H9 (cell line): Measurements from ENCODE around the gene ZNF816. TPM values are rescaled to one million over a fixed set of nuclear protein-coding genes. Genes with fewer than 3 reads are reported as not detected.

Source experiments
- DNase-seq: peaks from one replicate; pipeline ENCODE4 v3.0.0-alpha.2; 2017
- H2AFZ ChIP-seq: one replicate; pipeline ENCODE4 v1.6.1; 2013; ENCODE audit warnings: mild to moderate bottlenecking, low read length, control low read depth, moderate library complexity
- H2AK5ac ChIP-seq: 2 replicates; pipeline ENCODE4 v1.6.1; 2013; ENCODE audit warnings: low read length, control low read depth, mixed read lengths; ENCODE audit not compliant: insufficient read length
- H2BK120ac ChIP-seq: one replicate; pipeline ENCODE4 v1.6.1; 2013; ENCODE audit warnings: low read depth, mild to moderate bottlenecking, low read length, control low read depth, inconsistent platforms; ENCODE audit not compliant: poor library complexity, severe bottlenecking
- H2BK12ac ChIP-seq: 2 replicates; pipeline ENCODE4 v1.6.1; 2013; ENCODE audit warnings: low read length, control low read depth, mixed read lengths, low read depth; ENCODE audit not compliant: insufficient read length
- H2BK15ac ChIP-seq: 2 replicates; pipeline ENCODE4 v1.6.1; 2013; ENCODE audit warnings: low read depth, low read length, control low read depth
- H2BK20ac ChIP-seq: one replicate; pipeline ENCODE4 v1.6.1; 2013; ENCODE audit warnings: low read depth, mild to moderate bottlenecking, low read length, control low read depth, inconsistent platforms; ENCODE audit not compliant: poor library complexity, severe bottlenecking
- H2BK5ac ChIP-seq: 2 replicates; pipeline ENCODE4 v1.6.1; 2013; ENCODE audit warnings: low read length, control low read depth, mixed read lengths; ENCODE audit not compliant: insufficient read length
- H3K14ac ChIP-seq: 2 replicates; pipeline ENCODE4 v1.6.1; 2013; ENCODE audit warnings: low read length, control low read depth; ENCODE audit not compliant: insufficient read depth
- H3K18ac ChIP-seq: 2 replicates; pipeline ENCODE4 v1.6.1; 2013; ENCODE audit warnings: low read depth, mild to moderate bottlenecking, mixed read lengths, low read length, control low read depth; ENCODE audit not compliant: insufficient read length
- H3K23ac ChIP-seq: 2 replicates; pipeline ENCODE4 v1.6.1; 2013; ENCODE audit warnings: low read length, control low read depth, mixed read lengths, low read depth; ENCODE audit not compliant: insufficient read length
- H3K23me2 ChIP-seq: 2 replicates; pipeline ENCODE4 v1.6.1; 2013; ENCODE audit warnings: low read depth, mild to moderate bottlenecking, mixed read lengths, low read length, control low read depth; ENCODE audit not compliant: insufficient read length, poor library complexity, severe bottlenecking
- H3K27ac ChIP-seq: 2 replicates; pipeline ENCODE4 v1.5.1; 2013; ENCODE audit warnings: low read length, control low read depth, mixed read lengths, low read depth; ENCODE audit not compliant: insufficient read length
- H3K27me3 ChIP-seq: 2 replicates; pipeline ENCODE4 v1.6.1; 2013; ENCODE audit warnings: low read length, control low read depth, inconsistent platforms; ENCODE audit not compliant: insufficient read depth
- H3K4ac ChIP-seq: 2 replicates; pipeline ENCODE4 v1.6.1; 2013; ENCODE audit warnings: low read depth, mild to moderate bottlenecking, control low read depth, inconsistent platforms, low read length, moderate library complexity
- H3K4me1 ChIP-seq: 2 replicates; pipeline ENCODE4 v1.6.1; 2013; ENCODE audit warnings: low read length, control low read depth, inconsistent platforms; ENCODE audit not compliant: insufficient read depth
- H3K4me2 ChIP-seq: 2 replicates; pipeline ENCODE4 v1.6.1; 2013; ENCODE audit warnings: low read length, control low read depth, mixed read lengths; ENCODE audit not compliant: insufficient read length, insufficient read depth
- H3K56ac ChIP-seq: 2 replicates; pipeline ENCODE4 v1.6.1; 2013; ENCODE audit warnings: low read depth, mild to moderate bottlenecking, mixed read lengths, low read length, control low read depth; ENCODE audit not compliant: insufficient read length
- H3K79me1 ChIP-seq: 2 replicates; pipeline ENCODE4 v1.6.1; 2013; ENCODE audit warnings: low read depth, mild to moderate bottlenecking, moderate library complexity, low read length, control low read depth, inconsistent platforms; ENCODE audit not compliant: insufficient read depth, poor library complexity, severe bottlenecking
- H3K79me2 ChIP-seq: 2 replicates; pipeline ENCODE4 v1.6.1; 2013; ENCODE audit warnings: low read length, control low read depth, inconsistent platforms; ENCODE audit not compliant: insufficient read depth
- H3K9ac ChIP-seq: 2 replicates; pipeline ENCODE4 v1.6.1; 2013; ENCODE audit warnings: low read length, control low read depth, mixed read lengths; ENCODE audit not compliant: insufficient read length; ENCODE audit errors: extremely low read depth
- H3K9me3 ChIP-seq: one replicate; pipeline ENCODE4 v1.6.1; 2013; ENCODE audit warnings: low read depth, low read length, inconsistent platforms; ENCODE audit not compliant: control insufficient read depth
- H3T11ph ChIP-seq: one replicate; pipeline ENCODE4 v1.6.1; 2013; ENCODE audit warnings: mild to moderate bottlenecking, low read length, control low read depth, inconsistent platforms
- H4K20me1 ChIP-seq: one replicate; pipeline ENCODE4 v1.6.1; 2013; ENCODE audit not compliant: control insufficient read depth, insufficient read length, insufficient read depth
- H4K5ac ChIP-seq: 2 replicates; pipeline ENCODE4 v1.6.1; 2013; ENCODE audit warnings: low read depth, mild to moderate bottlenecking, mixed read lengths, low read length, control low read depth; ENCODE audit not compliant: insufficient read length
- H4K8ac ChIP-seq: replicated peaks from 2 replicates; pipeline ENCODE4 v1.6.1; 2013; ENCODE audit warnings: low read length, control low read depth, mixed read lengths, low read depth; ENCODE audit not compliant: insufficient read length
- H4K91ac ChIP-seq: 2 replicates; pipeline ENCODE4 v1.6.1; 2013; ENCODE audit warnings: low read depth, mild to moderate bottlenecking, moderate library complexity, mixed read lengths, low read length, control low read depth; ENCODE audit not compliant: insufficient read length
- H3K27ac Mint-ChIP-seq, 3 experiments: 2 replicates in 2 of 3; 3 replicates in 1 of 3; pipeline ENCODE4 v1.8.0; 2020 to 2021; ENCODE audit warnings: mixed read lengths in 3 of 3, mild to moderate bottlenecking in 1 of 3, moderate library complexity in 1 of 3
- H3K27me3 Mint-ChIP-seq: 2 replicates; pipeline ENCODE4 v1.8.0; 2021; ENCODE audit warnings: low read depth, mild to moderate bottlenecking, moderate library complexity, mixed read lengths
- H3K36me3 Mint-ChIP-seq, 3 experiments: 2 replicates in 2 of 3; 3 replicates in 1 of 3; pipeline ENCODE4 v1.8.0; 2020 to 2021; ENCODE audit warnings: low read depth in 3 of 3, mixed read lengths in 3 of 3; ENCODE audit not compliant: insufficient read depth in 1 of 3
- H3K4me1 Mint-ChIP-seq, 2 experiments: 2 replicates each; pipeline ENCODE4 v1.8.0; 2020; ENCODE audit warnings: mixed read lengths in 2 of 2
- H3K4me3 Mint-ChIP-seq, 2 experiments: 2 replicates in 1 of 2; 3 replicates in 1 of 2; pipeline ENCODE4 v1.8.0; 2020 to 2021; ENCODE audit warnings: mild to moderate bottlenecking in 2 of 2, mixed read lengths in 2 of 2, moderate library complexity in 1 of 2
- H3K9me3 Mint-ChIP-seq, 2 experiments: 2 replicates in 1 of 2; 3 replicates in 1 of 2; pipeline ENCODE4 v1.8.0; 2020; ENCODE audit warnings: mild to moderate bottlenecking in 2 of 2, mixed read lengths in 2 of 2, moderate library complexity in 1 of 2
- CTCF ChIP-seq: fragments of 200-600 bp; sonication (generic); conservative IDR thresholded peaks from 3 replicates; pipeline ENCODE4 v1.8.0; 2021; ENCODE audit warnings: antibody characterized with exemption, mild to moderate bottlenecking
- WGBS: extraction: QIAGEN DNeasy Blood & Tissue Kit; methylation state at CpG from one replicate; pipeline ENCODE4 v1.1.7; 2013; ENCODE audit warnings: missing lambda C conversion rate, low lambda C conversion rate, mixed read lengths; ENCODE audit not compliant: insufficient read length; ENCODE audit errors: extremely low coverage; 5-methylcytosine and 5-hydroxymethylcytosine counted together
- total RNA-seq: library from RNA; stranded (reverse); gene quantifications from 2 replicates; pipeline ENCODE4 v1.2.1, GENCODE V29; 2021

ZNF816 gene
- total RNA-seq, 1 experiment from 2014 or later, result 15.1 TPM

- no peak overlapping the region for H4K8ac ChIP-seq
- no peak overlapping the region for H2BK20ac ChIP-seq
- H3K9ac ChIP-seq, result no peak overlapping the region
- H3K4me1 ChIP-seq, result no peaks in the 10 kb centered on the region
- no peak overlapping the region for H2AK5ac ChIP-seq
- peaks cover 10% of the 10 kb centered on the region for H3K23me2 ChIP-seq
- peak overlapping the region in 1 of 2 experiments; percentile 48; a peak in 2 of 5 replicates for H3K4me3 Mint-ChIP-seq
- no peak overlapping the region for H2BK15ac ChIP-seq
- H3K27me3 ChIP-seq, result peaks cover 4% of the 10 kb centered on the region; the same call in 1 of the 2 replicates
- WGBS, result no CpG with 5 or more reads among the region's 9 CpGs
- H3K9me3 Mint-ChIP-seq, result 0 out of 5 replicates have a peak, but pooled peaks cover 2 to 6% of the 10 kb centered on the region in 2 experiments
- peaks cover 15 to 18% of the 10 kb centered on the region in 2 experiments for H3K4me1 Mint-ChIP-seq
- H3K14ac ChIP-seq, result no peak overlapping the region
- H3K36me3 Mint-ChIP-seq, result no peaks in the 10 kb centered on the region
- H3K79me1 ChIP-seq, result no peaks in the 10 kb centered on the region
- no peak overlapping the region for H2AFZ ChIP-seq
- no peak for TF ChIP-seq CTCF
- H3K27me3 Mint-ChIP-seq, result peaks cover 60% of the 10 kb centered on the region
- no peak overlapping the region for H3K4ac ChIP-seq
- no peak overlapping the region for H2BK12ac ChIP-seq
- no peak overlapping the region for H3K18ac ChIP-seq
- H3K4me2 ChIP-seq, result peak overlapping the region; percentile 29
- H2BK120ac ChIP-seq, result no peak overlapping the region
- H3T11ph ChIP-seq, result no peak overlapping the region
- no peak overlapping the region for H4K5ac ChIP-seq
- H4K20me1 ChIP-seq, result no peaks in the 10 kb centered on the region
- H3K27ac Mint-ChIP-seq, result no peak overlapping the region; a peak in 1 of 7 replicates
- no peak overlapping the region for H3K27ac ChIP-seq
- no peak overlapping the region for H2BK5ac ChIP-seq
- H4K91ac ChIP-seq, result no peak overlapping the region
- no peak overlapping the region for H3K23ac ChIP-seq
- no peak for DNase-seq
- no peaks in the 10 kb centered on the region for H3K9me3 ChIP-seq
- no peak overlapping the region for H3K56ac ChIP-seq
- H3K79me2 ChIP-seq, result no peaks in the 10 kb centered on the region
These were observed 35.3 kb upstream of the ZNF816 start for GRCh38 chr19:52997975-52998374.
